Measurements from ENCODE around the gene APOLD1.

DNA sequence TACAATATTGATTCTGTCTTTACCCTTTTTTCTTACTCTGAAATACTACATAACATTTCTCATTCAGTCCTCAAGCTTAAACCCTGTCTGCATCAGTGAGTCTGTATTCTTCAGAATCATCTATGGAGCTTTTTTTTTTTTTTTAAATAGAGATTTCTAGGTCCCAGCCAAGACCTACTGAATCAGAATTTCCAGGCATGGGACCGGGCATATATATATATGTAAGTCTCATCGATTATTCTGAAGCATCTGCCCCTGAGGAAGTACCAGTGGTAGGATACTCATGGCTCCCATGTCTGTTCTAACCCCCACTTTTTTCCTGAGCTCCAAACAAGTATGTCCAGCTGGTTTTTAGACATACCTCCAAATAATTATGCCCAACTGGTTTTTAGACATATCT is 33.8 kb downstream of the APOLD1 start:
- TF ChIP-seq, protein P1, sequence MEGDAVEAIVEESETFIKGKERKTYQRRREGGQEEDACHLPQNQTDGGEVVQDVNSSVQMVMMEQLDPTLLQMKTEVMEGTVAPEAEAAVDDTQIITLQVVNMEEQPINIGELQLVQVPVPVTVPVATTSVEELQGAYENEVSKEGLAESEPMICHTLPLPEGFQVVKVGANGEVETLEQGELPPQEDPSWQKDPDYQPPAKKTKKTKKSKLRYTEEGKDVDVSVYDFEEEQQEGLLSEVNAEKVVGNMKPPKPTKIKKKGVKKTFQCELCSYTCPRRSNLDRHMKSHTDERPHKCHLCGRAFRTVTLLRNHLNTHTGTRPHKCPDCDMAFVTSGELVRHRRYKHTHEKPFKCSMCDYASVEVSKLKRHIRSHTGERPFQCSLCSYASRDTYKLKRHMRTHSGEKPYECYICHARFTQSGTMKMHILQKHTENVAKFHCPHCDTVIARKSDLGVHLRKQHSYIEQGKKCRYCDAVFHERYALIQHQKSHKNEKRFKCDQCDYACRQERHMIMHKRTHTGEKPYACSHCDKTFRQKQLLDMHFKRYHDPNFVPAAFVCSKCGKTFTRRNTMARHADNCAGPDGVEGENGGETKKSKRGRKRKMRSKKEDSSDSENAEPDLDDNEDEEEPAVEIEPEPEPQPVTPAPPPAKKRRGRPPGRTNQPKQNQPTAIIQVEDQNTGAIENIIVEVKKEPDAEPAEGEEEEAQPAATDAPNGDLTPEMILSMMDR (IDR thresholded peaks at IDR 0.05; ENCODE audit: insufficient read depth, low read length), result no peak
- TF ChIP-seq POLR2AphosphoS5 (IDR thresholded peaks at IDR 0.05; ENCODE audit: low read depth), result no peak
- TF ChIP-seq, protein P2, sequence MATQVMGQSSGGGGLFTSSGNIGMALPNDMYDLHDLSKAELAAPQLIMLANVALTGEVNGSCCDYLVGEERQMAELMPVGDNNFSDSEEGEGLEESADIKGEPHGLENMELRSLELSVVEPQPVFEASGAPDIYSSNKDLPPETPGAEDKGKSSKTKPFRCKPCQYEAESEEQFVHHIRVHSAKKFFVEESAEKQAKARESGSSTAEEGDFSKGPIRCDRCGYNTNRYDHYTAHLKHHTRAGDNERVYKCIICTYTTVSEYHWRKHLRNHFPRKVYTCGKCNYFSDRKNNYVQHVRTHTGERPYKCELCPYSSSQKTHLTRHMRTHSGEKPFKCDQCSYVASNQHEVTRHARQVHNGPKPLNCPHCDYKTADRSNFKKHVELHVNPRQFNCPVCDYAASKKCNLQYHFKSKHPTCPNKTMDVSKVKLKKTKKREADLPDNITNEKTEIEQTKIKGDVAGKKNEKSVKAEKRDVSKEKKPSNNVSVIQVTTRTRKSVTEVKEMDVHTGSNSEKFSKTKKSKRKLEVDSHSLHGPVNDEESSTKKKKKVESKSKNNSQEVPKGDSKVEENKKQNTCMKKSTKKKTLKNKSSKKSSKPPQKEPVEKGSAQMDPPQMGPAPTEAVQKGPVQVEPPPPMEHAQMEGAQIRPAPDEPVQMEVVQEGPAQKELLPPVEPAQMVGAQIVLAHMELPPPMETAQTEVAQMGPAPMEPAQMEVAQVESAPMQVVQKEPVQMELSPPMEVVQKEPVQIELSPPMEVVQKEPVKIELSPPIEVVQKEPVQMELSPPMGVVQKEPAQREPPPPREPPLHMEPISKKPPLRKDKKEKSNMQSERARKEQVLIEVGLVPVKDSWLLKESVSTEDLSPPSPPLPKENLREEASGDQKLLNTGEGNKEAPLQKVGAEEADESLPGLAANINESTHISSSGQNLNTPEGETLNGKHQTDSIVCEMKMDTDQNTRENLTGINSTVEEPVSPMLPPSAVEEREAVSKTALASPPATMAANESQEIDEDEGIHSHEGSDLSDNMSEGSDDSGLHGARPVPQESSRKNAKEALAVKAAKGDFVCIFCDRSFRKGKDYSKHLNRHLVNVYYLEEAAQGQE (IDR thresholded peaks at IDR 0.05; ENCODE audit: insufficient replicate concordance, low read depth), result no peak
- TF ChIP-seq SPI1 (IDR thresholded peaks at IDR 0.05; ENCODE audit: borderline replicate concordance, low read depth), result no peak
- no peak for TF ChIP-seq GABPA (IDR thresholded peaks at IDR 0.05; ENCODE audit: low read depth)

Data from HL-60 (cell line).